OCI-LY7 (cell line): ENCODE measurements around the gene INPP4A.

Experiments
- CTCF ChIP-seq: fragments of 200-600 bp; sonication (generic); conservative IDR thresholded peaks from 2 replicates; pipeline ENCODE4 v1.5.1; 2014; ENCODE audit warnings: mild to moderate bottlenecking, antibody characterized with exemption, low read length, moderate library complexity, mixed read lengths
- EZH2phosphoT487 ChIP-seq: fragments of 200-600 bp; sonication (generic); IDR thresholded peaks from 2 replicates; pipeline ENCODE4 v1.6.1; 2018; ENCODE audit warnings: low read depth, borderline replicate concordance, mild to moderate bottlenecking, mixed run types, antibody characterized with exemption, low read length, moderate library complexity, mixed read lengths

- TF ChIP-seq CTCF (no peak), EZH2phosphoT487 (no peak)
These were observed 47.8 kb upstream of the INPP4A start for GRCh38 chr2:98396745-98397355.
